Thyroid gland (tissue), 4 donors: ENCODE results near the gene KIRREL3. TPM values are rescaled to one million over a fixed set of nuclear protein-coding genes. Genes with fewer than 3 reads are reported as not detected.

Source experiments
- DNase-seq, 2 donors: peaks; one replicate each; pipeline ENCODE4 v3.0.0-alpha.2; 2019
- H3K27ac ChIP-seq, 3 donors: fragments of 200-600 bp; sonication (generic); 1 replicate in 2 of 3; 2 replicates in 1 of 3; pipeline ENCODE4 v1.5.1; 2016 to 2019; ENCODE audit warnings: mild to moderate bottlenecking in 1 of 3, moderate library complexity in 1 of 3
- H3K27me3 ChIP-seq: fragments of 200-600 bp; sonication (generic); one replicate; pipeline ENCODE4 v1.5.1; 2019
- H3K36me3 ChIP-seq, 2 donors: fragments of 200-600 bp; sonication (generic); one replicate each; pipeline ENCODE4 v1.5.1; 2016 to 2019
- H3K4me1 ChIP-seq, 2 donors: fragments of 200-600 bp; sonication (generic); one replicate each; pipeline ENCODE4 v1.5.1; 2017 to 2019
- H3K4me3 ChIP-seq, 3 donors: fragments of 200-600 bp; sonication (generic); replicated peaks in 1 of 3; 1 replicate in 2 of 3; 2 replicates in 1 of 3; pipeline ENCODE4 v1.5.1; 2016; ENCODE audit warnings: mild to moderate bottlenecking in 1 of 3
- H3K9me3 ChIP-seq: fragments of 200-600 bp; sonication (generic); one replicate; pipeline ENCODE4 v1.5.1; 2017
- CTCF ChIP-seq, 6 experiments: fragments of 200-600 bp in 3 of 6; fragments of 450-650 bp in 3 of 6; sonication (generic) in 3 of 6; IDR thresholded peaks; one replicate each; pipeline ENCODE4 v1.5.1; 2016 to 2019; ENCODE audit warnings: antibody characterized with exemption in 6 of 6, mild to moderate bottlenecking in 2 of 6, inconsistent platforms in 1 of 6, moderate library complexity in 1 of 6
- POLR2A ChIP-seq, 2 donors: fragments of 450-650 bp; IDR thresholded peaks; one replicate each; pipeline ENCODE4 v1.6.1; 2017; ENCODE audit warnings: antibody characterized with exemption in 2 of 2, mild to moderate bottlenecking in 2 of 2, moderate library complexity in 1 of 2
- WGBS, 2 donors: methylation state at CpG; one replicate each; pipeline ENCODE4 v1.1.5; 2017; 5-methylcytosine and 5-hydroxymethylcytosine counted together
- intact Hi-C: fragments of 100-400 bp; cut with DNase I; formaldehyde crosslinking; loops from one replicate; pipeline ENCODE4 v1.15.1; 2023
- total RNA-seq, 4 donors: library from RNA; depleted of rRNA; stranded (reverse); fragments of >200 nt; gene quantifications; one replicate each; pipeline ENCODE4 v1.2.3, GENCODE V29; 2016

The KIRREL3 gene
- total RNA-seq, 4 donors from 2014 or later = 0.78 TPM; not detected in 3

- no peaks in the 10 kb centered on the region for H3K4me1 ChIP-seq
- no peak overlapping the region for H3K4me3 ChIP-seq
- no peak for DNase-seq
- no peak for TF ChIP-seq CTCF (IDR thresholded peaks at IDR 0.05)
- TF ChIP-seq POLR2A (IDR thresholded peaks at IDR 0.05) = no peak
- H3K36me3 ChIP-seq = no peaks in the 10 kb centered on the region
- no peak overlapping the region for H3K27ac ChIP-seq
- H3K9me3 ChIP-seq = no peaks in the 10 kb centered on the region
- H3K27me3 ChIP-seq = no peaks in the 10 kb centered on the region
- intact Hi-C loops = no loop called here
- 79 to 86% methylated on average over 9 of the region's 9 CpGs for WGBS, 2 donors
Measured at GRCh38 chr11:126700768-126701519, 299.6 kb downstream of the KIRREL3 start.

GRCh38 chr11:126698576-126698975, 302.0 kb downstream of the KIRREL3 start:
- 49 to 58% methylated on average over 8 of the region's 8 CpGs for WGBS, 2 donors
- Histone ChIP-seq H3K27ac (no peak overlapping the region), H3K9me3 (no peaks in the 10 kb centered on the region), H3K4me1 (no peaks in the 10 kb centered on the region), H3K36me3 (no peaks in the 10 kb centered on the region), H3K27me3 (no peaks in the 10 kb centered on the region), H3K4me3 (no peak overlapping the region)
- intact Hi-C loops = no loop called here
- TF ChIP-seq CTCF (IDR thresholded peaks at IDR 0.05) (no peak), POLR2A (IDR thresholded peaks at IDR 0.05) (no peak)
- DNase-seq = no peak

- WGBS, 2 donors = 79 to 82% methylated on average over 6 of the region's 6 CpGs
- TF ChIP-seq POLR2A (IDR thresholded peaks at IDR 0.05) (no peak), CTCF (IDR thresholded peaks at IDR 0.05) (no peak)
- Histone ChIP-seq H3K27me3 (no peaks in the 10 kb centered on the region), H3K27ac (no peak overlapping the region), H3K9me3 (no peaks in the 10 kb centered on the region), H3K4me1 (no peaks in the 10 kb centered on the region), H3K4me3 (no peak overlapping the region), H3K36me3 (no peaks in the 10 kb centered on the region)
- intact Hi-C loops = no loop called here
- no peak for DNase-seq
Measured at GRCh38 chr11:126697936-126698335, 302.6 kb downstream of the KIRREL3 start.

GRCh38 chr11:126696982-126697381, 303.6 kb downstream of the KIRREL3 start:
- TF ChIP-seq CTCF (IDR thresholded peaks at IDR 0.05) (no peak), POLR2A (IDR thresholded peaks at IDR 0.05) (no peak)
- Histone ChIP-seq H3K27ac (no peak overlapping the region), H3K9me3 (no peaks in the 10 kb centered on the region), H3K36me3 (no peaks in the 10 kb centered on the region), H3K4me3 (no peak overlapping the region), H3K4me1 (no peaks in the 10 kb centered on the region), H3K27me3 (no peaks in the 10 kb centered on the region)
- WGBS, 2 donors = 84 to 89% methylated on average over 8 of the region's 8 CpGs
- no peak for DNase-seq
- intact Hi-C loops = no loop called here

- intact Hi-C loops = no loop called here
- WGBS, 2 donors = 77 to 79% methylated on average over 4 of the region's 4 CpGs
- no peak for DNase-seq
- no peaks in the 10 kb centered on the region for H3K36me3 ChIP-seq
- H3K27me3 ChIP-seq = no peaks in the 10 kb centered on the region
- no peak overlapping the region for H3K4me3 ChIP-seq
- H3K27ac ChIP-seq = no peak overlapping the region
- H3K4me1 ChIP-seq = no peaks in the 10 kb centered on the region
- no peak for TF ChIP-seq POLR2A (IDR thresholded peaks at IDR 0.05)
- no peak for TF ChIP-seq CTCF (IDR thresholded peaks at IDR 0.05)
- no peaks in the 10 kb centered on the region for H3K9me3 ChIP-seq
Measured at GRCh38 chr11:126695293-126695692, 305.3 kb downstream of the KIRREL3 start.
